BE2C (cell line): ENCODE data around the gene TPST2.
"Not testable (repeated sequence)": the region's sequence is repeated elsewhere in the genome, so short reads cannot be mapped to it uniquely, and the experiment has no call there.

Experiments used
- DNase-seq: peaks from one replicate; pipeline ENCODE4 v3.0.0-alpha.2; 2020
- H3K27me3 ChIP-seq: fragments of 250-450 bp; sonication (Bioruptor Pico); 2 replicates; pipeline ENCODE4 v1.5.1; 2020; ENCODE audit warnings: mild to moderate bottlenecking
- H3K36me3 ChIP-seq: fragments of 250-450 bp; sonication (Bioruptor Pico); 2 replicates; pipeline ENCODE4 v1.5.1; 2020; ENCODE audit warnings: mild to moderate bottlenecking
- H3K4me1 ChIP-seq: fragments of 250-450 bp; sonication (Bioruptor Pico); 2 replicates; pipeline ENCODE4 v1.5.1; 2020
- H3K4me3 ChIP-seq: 2 replicates; pipeline ENCODE4 v1.5.1; 2011; ENCODE audit warnings: low read depth, low read length
- H3K9me3 ChIP-seq: fragments of 250-450 bp; sonication (Bioruptor Pico); 2 replicates; pipeline ENCODE4 v1.5.1; 2020
- CTCF ChIP-seq: IDR thresholded peaks from 2 replicates; pipeline ENCODE4 v1.5.1; 2012; ENCODE audit warnings: mild to moderate bottlenecking, low read depth, low read length

TPST2 gene

GRCh38 chr22:26614322-26614721 is 24.4 kb upstream of the TPST2 start:
- H3K4me3 ChIP-seq, result no peak overlapping the region
- H3K4me1 ChIP-seq, result peaks cover 19% of the 10 kb centered on the region

GRCh38 chr22:26613753-26614152 is 23.8 kb upstream of the TPST2 start:
- peaks cover 19% of the 10 kb centered on the region for H3K4me1 ChIP-seq
- H3K9me3 ChIP-seq, DNase-seq, H3K27me3 ChIP-seq, H3K36me3 ChIP-seq, H3K4me3 ChIP-seq: not testable (repeated sequence)

More at GRCh38 chr22:26614322-26614721, 24.4 kb upstream of the TPST2 start:
- no peaks in the 10 kb centered on the region for H3K9me3 ChIP-seq
- no peak for TF ChIP-seq CTCF
- DNase-seq, result no peak
- H3K36me3 ChIP-seq, result no peaks in the 10 kb centered on the region
- no peaks in the 10 kb centered on the region for H3K27me3 ChIP-seq

- Histone ChIP-seq H3K4me3 (no peak overlapping the region), H3K27me3 (no peaks in the 10 kb centered on the region), H3K36me3 (no peaks in the 10 kb centered on the region), H3K9me3 (no peaks in the 10 kb centered on the region), H3K4me1 (peaks cover 15% of the 10 kb centered on the region)
- DNase-seq, result no peak
- TF ChIP-seq CTCF, result no peak
Measured at GRCh38 chr22:26612652-26613051, 22.7 kb upstream of the TPST2 start.

- Histone ChIP-seq H3K4me1 (peaks cover 4% of the 10 kb centered on the region; the same call in 1 of the 2 replicates), H3K4me3 (no peak overlapping the region), H3K36me3 (no peaks in the 10 kb centered on the region), H3K9me3 (no peaks in the 10 kb centered on the region), H3K27me3 (no peaks in the 10 kb centered on the region)
- TF ChIP-seq CTCF, result no peak
- no peak for DNase-seq
Measured at GRCh38 chr22:26610996-26611395, 21.1 kb upstream of the TPST2 start.

GRCh38 chr22:26610072-26610958 is 20.4 kb upstream of the TPST2 start:
- no peak for DNase-seq
- no peak overlapping the region for H3K4me3 ChIP-seq
- H3K9me3 ChIP-seq, result no peaks in the 10 kb centered on the region
- no peak for TF ChIP-seq CTCF
- peaks cover 4% of the 10 kb centered on the region; the same call in 1 of the 2 replicates for H3K4me1 ChIP-seq
- H3K27me3 ChIP-seq, result no peaks in the 10 kb centered on the region
- H3K36me3 ChIP-seq, result no peaks in the 10 kb centered on the region

GRCh38 chr22:26609287-26609686 is 19.4 kb upstream of the TPST2 start:
- peaks cover 4% of the 10 kb centered on the region; the same call in 1 of the 2 replicates for H3K4me1 ChIP-seq
- no peak for TF ChIP-seq CTCF
- H3K4me3 ChIP-seq, result no peak overlapping the region
- no peaks in the 10 kb centered on the region for H3K9me3 ChIP-seq
- no peaks in the 10 kb centered on the region for H3K36me3 ChIP-seq
- DNase-seq, result no peak
- no peaks in the 10 kb centered on the region for H3K27me3 ChIP-seq
